SK-N-SH treated with all-trans-retinoic acid at 6 μM for 48 hours (cell line): ENCODE measurements around the gene SCN1B.

Experiments
- ARNTL ChIP-seq: fragments of 450-650 bp; formaldehyde crosslinking; IDR thresholded peaks from 2 replicates; pipeline ENCODE4 v1.5.0; 2020; ENCODE audit warnings: low read depth, mild to moderate bottlenecking, moderate library complexity, borderline replicate concordance
- CSDC2 ChIP-seq: fragments of 250-450 bp; sonication (Bioruptor Pico); IDR thresholded peaks from 2 replicates; pipeline ENCODE4 v1.5.0; 2020; ENCODE audit warnings: mild to moderate bottlenecking, moderate library complexity
- GLIS3 ChIP-seq: fragments of 250-450 bp; sonication (Bioruptor Pico); IDR thresholded peaks from 2 replicates; pipeline ENCODE4 v1.5.0; 2020; ENCODE audit warnings: mild to moderate bottlenecking, moderate library complexity
- OSR1 ChIP-seq: fragments of 250-450 bp; sonication (Bioruptor Pico); IDR thresholded peaks from 2 replicates; pipeline ENCODE4 v1.8.0; 2022; ENCODE audit warnings: moderate library complexity, mild to moderate bottlenecking, inconsistent platforms
- PATZ1 ChIP-seq: fragments of 250-450 bp; sonication (Bioruptor Pico); IDR thresholded peaks from 2 replicates; pipeline ENCODE4 v1.8.0; 2020; ENCODE audit warnings: mild to moderate bottlenecking, moderate library complexity, borderline replicate concordance
- RARB ChIP-seq: fragments of 250-450 bp; sonication (Bioruptor Pico); IDR thresholded peaks from 2 replicates; pipeline ENCODE4 v1.8.0; 2021; ENCODE audit warnings: mild to moderate bottlenecking, moderate library complexity
- TCF4 ChIP-seq: fragments of 250-450 bp; sonication (Bioruptor Pico); IDR thresholded peaks from 2 replicates; pipeline ENCODE4 v1.8.0; 2021; ENCODE audit warnings: mild to moderate bottlenecking, moderate library complexity, borderline replicate concordance
- ZFP3 ChIP-seq: fragments of 250-450 bp; sonication (Bioruptor Pico); IDR thresholded peaks from 2 replicates; pipeline ENCODE4 v1.5.0; 2020; ENCODE audit warnings: mild to moderate bottlenecking, moderate library complexity
- ZNF565 ChIP-seq: fragments of 450-650 bp; formaldehyde crosslinking; conservative IDR thresholded peaks from 2 replicates; pipeline ENCODE4 v1.5.0; 2020; ENCODE audit warnings: low read depth, mild to moderate bottlenecking, moderate library complexity
- ZNF70 ChIP-seq: fragments of 450-650 bp; formaldehyde crosslinking; IDR thresholded peaks from 2 replicates; pipeline ENCODE4 v1.5.0; 2020; ENCODE audit warnings: mild to moderate bottlenecking, moderate library complexity
- ZNF8 ChIP-seq: fragments of 450-650 bp; formaldehyde crosslinking; IDR thresholded peaks from 2 replicates; pipeline ENCODE4 v1.5.0; 2020; ENCODE audit warnings: mild to moderate bottlenecking, moderate library complexity
- TF ChIP-seq, protein P1 (sequence below): fragments of 250-450 bp; sonication (Bioruptor Pico); IDR thresholded peaks from 2 replicates; pipeline ENCODE4 v1.5.1; 2021; ENCODE audit warnings: mild to moderate bottlenecking, moderate library complexity

GRCh38 chr19:35034588-35035382 is 4.5 kb downstream of the SCN1B start:
- TF ChIP-seq TCF4 (CRISPR knock-in tag) (no peak), OSR1 (CRISPR knock-in tag) (no peak), CSDC2 (CRISPR knock-in tag) (no peak), ZNF8 (CRISPR knock-in tag) (no peak), ZFP3 (CRISPR knock-in tag) (no peak), ARNTL (CRISPR knock-in tag) (no peak), GLIS3 (CRISPR knock-in tag) (no peak), RARB (no peak), ZNF565 (CRISPR knock-in tag) (no peak), PATZ1 (CRISPR knock-in tag) (no peak), ZNF70 (CRISPR knock-in tag) (no peak)
- TF ChIP-seq, protein P1, sequence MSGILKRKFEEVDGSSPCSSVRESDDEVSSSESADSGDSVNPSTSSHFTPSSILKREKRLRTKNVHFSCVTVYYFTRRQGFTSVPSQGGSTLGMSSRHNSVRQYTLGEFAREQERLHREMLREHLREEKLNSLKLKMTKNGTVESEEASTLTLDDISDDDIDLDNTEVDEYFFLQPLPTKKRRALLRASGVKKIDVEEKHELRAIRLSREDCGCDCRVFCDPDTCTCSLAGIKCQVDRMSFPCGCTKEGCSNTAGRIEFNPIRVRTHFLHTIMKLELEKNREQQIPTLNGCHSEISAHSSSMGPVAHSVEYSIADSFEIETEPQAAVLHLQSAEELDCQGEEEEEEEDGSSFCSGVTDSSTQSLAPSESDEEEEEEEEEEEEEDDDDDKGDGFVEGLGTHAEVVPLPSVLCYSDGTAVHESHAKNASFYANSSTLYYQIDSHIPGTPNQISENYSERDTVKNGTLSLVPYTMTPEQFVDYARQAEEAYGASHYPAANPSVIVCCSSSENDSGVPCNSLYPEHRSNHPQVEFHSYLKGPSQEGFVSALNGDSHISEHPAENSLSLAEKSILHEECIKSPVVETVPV, result no peak
